HEK293 (cell line): Measurements from ENCODE around the gene RIN1.
A peak's percentile ranks its signal among the peaks of the same experiment; 100 is the strongest.

Source experiments
- CTCF ChIP-seq: fragments of 450-650 bp; formaldehyde crosslinking; IDR thresholded peaks from 2 replicates; pipeline ENCODE4 v1.5.1; 2016; ENCODE audit warnings: missing biosample characterization, missing genetic modification characterization
- TCF7L2 ChIP-seq: IDR thresholded peaks from 2 replicates; pipeline ENCODE4 v1.6.1; 2011; ENCODE audit warnings: low read depth, mild to moderate bottlenecking, inconsistent platforms, low read length, moderate library complexity, borderline replicate concordance
- TSHZ1 ChIP-seq: fragments of 450-650 bp; formaldehyde crosslinking; IDR thresholded peaks from 2 replicates; pipeline ENCODE4 v1.5.1; 2016; ENCODE audit warnings: missing biosample characterization, missing genetic modification characterization, borderline replicate concordance
- ZNF324 ChIP-seq: fragments of 450-650 bp; formaldehyde crosslinking; IDR thresholded peaks from 2 replicates; pipeline ENCODE4 v1.5.1; 2016; ENCODE audit warnings: missing biosample characterization, missing genetic modification characterization
- ZNF555 ChIP-seq: fragments of 450-650 bp; formaldehyde crosslinking; conservative IDR thresholded peaks from 2 replicates; pipeline ENCODE4 v1.5.1; 2017; ENCODE audit warnings: missing biosample characterization, mild to moderate bottlenecking, missing genetic modification characterization, inconsistent platforms
- ZNF626 ChIP-seq: fragments of 450-650 bp; sonication (Bioruptor Pico); formaldehyde crosslinking; IDR thresholded peaks from 2 replicates; pipeline ENCODE4 v1.5.1; 2018; ENCODE audit warnings: missing biosample characterization, missing genetic modification characterization, inconsistent platforms

GRCh38 chr11:66311965-66312548 is 24.2 kb downstream of the RIN1 start:
- TF ChIP-seq ZNF324 (tag by site-specific recombination) (no peak), TCF7L2 (no peak), ZNF626 (no peak), TSHZ1 (tag by site-specific recombination) (no peak), CTCF (peak; percentile 81), ZNF555 (tag by site-specific recombination) (no peak)
